Measurements from ENCODE around the gene NEDD4.

Gene NEDD4

GRCh38 chr15:55990998-55991397 lies 2.4 kb downstream of the NEDD4 start:
- no peak overlapping the region for H3K4me3 ChIP-seq (ENCODE audit: low read length)
- no peak for DNase-seq (ENCODE audit: low read depth)
- no peak for TF ChIP-seq CTCF (conservative IDR thresholded peaks at IDR 0.05; ENCODE audit: low read depth, low read length)

- DNase-seq (ENCODE audit: low read depth): no peak
- no peak overlapping the region for H3K4me3 ChIP-seq (ENCODE audit: low read length)
Measured at GRCh38 chr15:55990516-55990915, 2.9 kb downstream of the NEDD4 start.

GRCh38 chr15:55989383-55989782 lies 4.0 kb downstream of the NEDD4 start:
- TF ChIP-seq CTCF (conservative IDR thresholded peaks at IDR 0.05; ENCODE audit: low read depth, low read length): peak; percentile 11
- H3K4me3 ChIP-seq (ENCODE audit: low read length): no peak overlapping the region
- no peak for DNase-seq (ENCODE audit: low read depth)

More at GRCh38 chr15:55990516-55990915, 2.9 kb downstream of the NEDD4 start:
- no peak for TF ChIP-seq CTCF (conservative IDR thresholded peaks at IDR 0.05; ENCODE audit: low read depth, low read length)

- DNase-seq (ENCODE audit: low read depth): no peak
- TF ChIP-seq CTCF (conservative IDR thresholded peaks at IDR 0.05; ENCODE audit: low read depth, low read length): no peak
- H3K4me3 ChIP-seq (ENCODE audit: low read length): no peak overlapping the region
Measured at GRCh38 chr15:55981582-55982249, 11.7 kb downstream of the NEDD4 start.

GRCh38 chr15:55980511-55980910 lies 12.9 kb downstream of the NEDD4 start:
- H3K4me3 ChIP-seq (ENCODE audit: low read length): no peak overlapping the region
- TF ChIP-seq CTCF (conservative IDR thresholded peaks at IDR 0.05; ENCODE audit: low read depth, low read length): no peak
- DNase-seq (ENCODE audit: low read depth): no peak

GRCh38 chr15:55977231-55977630 lies 16.2 kb downstream of the NEDD4 start:
- no peak overlapping the region for H3K4me3 ChIP-seq (ENCODE audit: low read length)
- no peak for DNase-seq (ENCODE audit: low read depth)
- no peak for TF ChIP-seq CTCF (conservative IDR thresholded peaks at IDR 0.05; ENCODE audit: low read depth, low read length)

GRCh38 chr15:55970286-55970685 lies 23.1 kb downstream of the NEDD4 start:
- no peak overlapping the region for H3K4me3 ChIP-seq (ENCODE audit: low read length)
- no peak for TF ChIP-seq CTCF (conservative IDR thresholded peaks at IDR 0.05; ENCODE audit: low read depth, low read length)

More at GRCh38 chr15:55970286-55970685, 23.1 kb downstream of the NEDD4 start:
- DNase-seq (ENCODE audit: low read depth): no peak

All from retinal pigment epithelial cell (primary cell).